GM12892 (cell line): Measurements from ENCODE around the gene CTNNB1.

Source experiments
- POLR2AphosphoS5 ChIP-seq: IDR thresholded peaks from 2 replicates; pipeline ENCODE4 v1.6.1; 2011; ENCODE audit warnings: low read depth, low read length, control low read depth
- TAF1 ChIP-seq: IDR thresholded peaks from 2 replicates; pipeline ENCODE4 v1.6.1; 2011; ENCODE audit warnings: low read depth, mild to moderate bottlenecking, control low read depth, low read length, borderline replicate concordance

- TF ChIP-seq POLR2AphosphoS5 (no peak), TAF1 (no peak)
These were observed 65.8 kb downstream of the CTNNB1 start for GRCh38 chr3:41265011-41265545.
